Ovary (tissue), 3 donors: ENCODE measurements around the gene GLRA1.

Source experiments
- CTCF ChIP-seq, 3 donors: fragments of 450-650 bp in 2 of 3; fragments of 200-600 bp in 1 of 3; IDR thresholded peaks; one replicate each; pipeline versions ENCODE4 v1.5.1 to v1.8.0; 2016 to 2022; ENCODE audit warnings: antibody characterized with exemption in 3 of 3, mild to moderate bottlenecking in 1 of 3
- EP300 ChIP-seq: sonication (generic); formaldehyde crosslinking; IDR thresholded peaks from one replicate; pipeline ENCODE4 v1.6.1; 2017; ENCODE audit warnings: antibody characterized with exemption
- POLR2A ChIP-seq: fragments of 450-650 bp; IDR thresholded peaks from one replicate; pipeline ENCODE4 v1.6.1; 2017; ENCODE audit warnings: antibody characterized with exemption, mild to moderate bottlenecking, moderate library complexity
- donor health status: DM: no; HTN: no; CAD: no.

- TF ChIP-seq CTCF (IDR thresholded peaks at IDR 0.05) (no peak), POLR2A (no peak), EP300 (no peak)
Measured at GRCh38 chr5:151899399-151899798, 25.3 kb downstream of the GLRA1 start.
